ENCODE measurements around the gene WIPI1. TPM values are rescaled to one million over a fixed set of nuclear protein-coding genes. Genes with fewer than 3 reads are reported as not detected.

WIPI1 gene
- total RNA-seq, 4 donors from 2014 or later, result 34.7 to 95.7 (median 44.4) TPM

DNA sequence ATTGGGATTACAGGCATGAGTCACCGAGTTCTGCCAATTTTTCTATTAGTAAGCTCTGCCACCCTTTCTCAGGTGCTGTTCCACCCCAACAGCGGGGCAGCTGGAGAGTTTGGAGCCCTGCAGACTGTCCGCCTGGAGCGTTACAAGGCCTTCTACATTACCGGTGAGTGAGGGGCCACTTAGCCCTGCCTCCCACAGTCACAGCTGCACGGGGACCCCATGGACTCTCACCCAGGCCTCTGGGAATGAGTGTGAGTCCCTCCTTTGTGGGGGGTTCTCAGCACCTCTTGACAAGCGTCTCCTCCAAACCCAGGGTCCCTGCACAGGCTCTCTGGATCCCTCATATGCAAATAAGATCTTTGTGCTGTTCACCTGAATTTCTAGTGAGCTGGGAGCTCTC is 56.0 kb downstream of the WIPI1 start:
- Histone ChIP-seq H3K27ac (no peak overlapping the region), H3K4me3 (no peak overlapping the region), H3K36me3 (no peaks in the 10 kb centered on the region), H3K27me3 (no peaks in the 10 kb centered on the region), H3K4me1 (peaks cover 0 to 3% (median 0%) of the 10 kb centered on the region in 4 donors), H3K9me3 (no peaks in the 10 kb centered on the region)
- TF ChIP-seq POLR2A (IDR thresholded peaks at IDR 0.05), result no peak
- TF ChIP-seq, protein P1, sequence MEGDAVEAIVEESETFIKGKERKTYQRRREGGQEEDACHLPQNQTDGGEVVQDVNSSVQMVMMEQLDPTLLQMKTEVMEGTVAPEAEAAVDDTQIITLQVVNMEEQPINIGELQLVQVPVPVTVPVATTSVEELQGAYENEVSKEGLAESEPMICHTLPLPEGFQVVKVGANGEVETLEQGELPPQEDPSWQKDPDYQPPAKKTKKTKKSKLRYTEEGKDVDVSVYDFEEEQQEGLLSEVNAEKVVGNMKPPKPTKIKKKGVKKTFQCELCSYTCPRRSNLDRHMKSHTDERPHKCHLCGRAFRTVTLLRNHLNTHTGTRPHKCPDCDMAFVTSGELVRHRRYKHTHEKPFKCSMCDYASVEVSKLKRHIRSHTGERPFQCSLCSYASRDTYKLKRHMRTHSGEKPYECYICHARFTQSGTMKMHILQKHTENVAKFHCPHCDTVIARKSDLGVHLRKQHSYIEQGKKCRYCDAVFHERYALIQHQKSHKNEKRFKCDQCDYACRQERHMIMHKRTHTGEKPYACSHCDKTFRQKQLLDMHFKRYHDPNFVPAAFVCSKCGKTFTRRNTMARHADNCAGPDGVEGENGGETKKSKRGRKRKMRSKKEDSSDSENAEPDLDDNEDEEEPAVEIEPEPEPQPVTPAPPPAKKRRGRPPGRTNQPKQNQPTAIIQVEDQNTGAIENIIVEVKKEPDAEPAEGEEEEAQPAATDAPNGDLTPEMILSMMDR (IDR thresholded peaks at IDR 0.05), result no peak
- DNase-seq, result no peak

DNA sequence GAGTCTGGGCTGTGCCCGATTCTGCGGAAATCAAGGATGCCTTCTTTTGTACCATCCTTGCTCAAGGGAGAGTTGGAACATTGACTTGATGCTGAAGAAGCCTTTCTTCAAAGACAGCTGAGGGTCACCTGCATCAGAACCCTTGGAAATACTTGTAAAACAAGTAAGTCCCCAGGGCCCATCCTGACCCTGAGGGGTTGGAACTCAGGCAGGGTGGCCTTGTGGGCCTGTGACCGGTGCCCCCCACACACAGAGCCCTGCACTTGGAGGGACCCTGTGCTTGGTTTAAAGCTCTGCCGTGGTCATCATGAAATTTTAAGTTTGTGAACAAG is 56.9 kb downstream of the WIPI1 start:
- Histone ChIP-seq H3K36me3 (no peaks in the 10 kb centered on the region), H3K27me3 (no peaks in the 10 kb centered on the region), H3K4me3 (no peak overlapping the region), H3K4me1 (peaks cover 0 to 3% (median 0%) of the 10 kb centered on the region in 4 donors), H3K27ac (no peak overlapping the region), H3K9me3 (no peaks in the 10 kb centered on the region)
- DNase-seq, result no peak
- TF ChIP-seq, protein P1 (IDR thresholded peaks at IDR 0.05), result no peak
- no peak for TF ChIP-seq POLR2A (IDR thresholded peaks at IDR 0.05)

DNA sequence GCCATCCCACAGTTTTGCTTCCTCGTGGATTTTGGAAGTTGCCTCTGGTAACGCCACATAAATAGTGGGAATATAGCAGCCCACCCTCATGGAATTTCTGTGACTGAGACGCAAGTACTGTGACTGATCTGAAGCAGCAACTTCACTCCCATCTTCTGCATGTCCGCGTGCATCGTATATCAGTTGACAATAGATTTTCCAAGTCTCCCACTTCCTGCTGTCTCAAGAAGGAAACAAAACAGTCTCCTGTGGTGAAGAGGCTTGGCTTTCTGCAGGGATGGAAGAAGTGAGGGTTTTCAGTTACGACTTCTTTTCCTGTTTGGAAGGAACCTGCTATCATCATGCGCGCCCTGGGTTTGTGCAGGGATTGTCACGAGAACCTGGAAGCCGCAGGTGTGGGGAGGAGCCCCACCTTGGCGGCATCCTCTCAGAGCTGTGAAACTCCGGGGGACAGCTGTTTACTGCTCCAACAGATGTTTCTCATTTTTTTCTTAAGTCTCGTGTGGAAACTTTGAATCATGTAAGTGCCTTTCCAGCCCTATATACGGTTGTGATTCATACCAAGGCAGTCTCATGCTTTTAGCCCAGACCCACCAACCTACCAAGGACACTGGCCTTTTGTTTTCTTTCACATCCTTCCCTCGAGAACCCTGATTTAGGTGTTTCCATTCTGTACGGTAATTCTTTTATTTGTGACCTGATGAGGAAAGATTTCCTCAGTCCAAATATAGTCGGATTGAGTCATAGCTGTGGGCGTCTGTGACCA is 57.5 kb downstream of the WIPI1 start:
- Histone ChIP-seq H3K36me3 (no peaks in the 10 kb centered on the region), H3K27me3 (no peaks in the 10 kb centered on the region), H3K4me3 (no peak overlapping the region), H3K27ac (no peak overlapping the region), H3K4me1 (peaks cover 0 to 3% (median 0%) of the 10 kb centered on the region in 4 donors), H3K9me3 (peaks cover 0 to 5% (median 2%) of the 10 kb centered on the region in 4 donors)
- no peak for DNase-seq
- TF ChIP-seq, protein P1 (IDR thresholded peaks at IDR 0.05), result no peak
- no peak for TF ChIP-seq POLR2A (IDR thresholded peaks at IDR 0.05)

DNA sequence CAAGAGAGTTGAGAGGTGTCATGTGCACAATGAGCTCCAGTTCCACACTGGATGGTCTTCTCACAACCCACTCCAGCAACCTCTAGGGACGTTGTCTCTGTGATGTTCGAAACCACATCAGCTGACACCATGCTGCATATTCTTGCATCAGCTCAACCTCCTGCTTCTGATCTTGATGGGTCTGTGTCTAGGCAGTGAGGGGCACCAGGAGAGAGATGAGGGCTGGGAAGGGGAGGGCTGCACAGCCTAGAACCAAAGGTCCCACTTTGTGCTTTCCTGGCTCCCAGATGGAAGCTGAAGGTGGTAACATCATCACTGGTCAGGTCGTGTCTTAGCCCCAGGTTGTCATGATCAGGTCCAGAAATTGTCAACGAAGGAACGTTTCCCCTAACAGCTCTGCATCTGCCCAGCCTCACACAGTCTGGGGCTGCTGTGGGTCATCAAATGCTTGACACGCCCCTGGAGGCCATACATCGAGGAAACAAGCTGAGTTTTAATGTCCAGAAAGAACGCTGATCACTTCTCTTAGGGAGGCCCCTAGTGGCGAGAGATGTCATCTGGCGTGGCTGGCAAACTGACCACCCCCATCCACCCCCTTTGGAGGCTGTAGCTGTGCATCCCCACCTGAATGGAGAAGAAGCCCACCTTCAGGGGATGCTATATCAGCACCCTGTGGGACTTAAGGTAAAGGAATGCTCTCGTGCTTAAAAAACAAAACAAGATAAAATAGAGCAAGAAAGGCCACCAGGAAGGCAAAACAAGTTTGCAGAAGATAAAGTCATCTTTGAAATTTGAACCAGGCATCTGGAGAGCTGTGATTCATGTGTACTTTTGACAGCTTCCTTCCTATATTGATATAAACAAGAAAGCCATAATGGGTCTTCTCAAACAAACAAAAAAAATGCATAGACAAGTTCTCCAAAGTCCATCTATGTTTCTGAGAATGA is 58.3 kb downstream of the WIPI1 start:
- Histone ChIP-seq H3K9me3 (peaks cover 0 to 5% (median 2%) of the 10 kb centered on the region in 4 donors), H3K36me3 (no peaks in the 10 kb centered on the region), H3K4me1 (peaks cover 0 to 3% (median 0%) of the 10 kb centered on the region in 4 donors), H3K4me3 (no peak overlapping the region), H3K27ac (no peak overlapping the region), H3K27me3 (no peaks in the 10 kb centered on the region)
- TF ChIP-seq, protein P1 (IDR thresholded peaks at IDR 0.05), result peak; percentile 55 to 68 (median 62)
- TF ChIP-seq POLR2A (IDR thresholded peaks at IDR 0.05), result no peak
- peak in 2 of 3 donors; percentile 65 to 78 for DNase-seq

DNA sequence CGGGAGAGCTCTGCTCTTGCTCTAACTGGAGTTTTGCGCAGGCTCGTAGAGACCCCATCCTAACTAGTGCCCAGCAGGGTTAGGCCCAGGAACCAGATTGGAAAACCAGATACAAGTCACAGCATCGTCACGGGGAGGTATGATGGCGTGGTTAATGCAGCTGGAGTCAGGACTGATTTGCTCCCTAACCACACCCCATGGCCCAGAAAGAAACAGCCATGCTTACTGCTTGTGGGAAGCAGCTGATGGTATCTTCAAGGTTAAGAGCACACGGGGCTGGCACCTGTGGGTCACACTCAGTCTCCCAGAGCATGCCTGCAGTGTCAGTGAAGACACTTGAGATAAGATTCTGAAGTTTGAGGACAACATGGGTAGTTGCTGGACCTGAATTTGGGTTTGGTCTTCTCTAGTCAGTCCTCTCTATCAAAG is 60.2 kb downstream of the WIPI1 start:
- DNase-seq, result no peak
- no peak overlapping the region for H3K27ac ChIP-seq
- no peaks in the 10 kb centered on the region for H3K27me3 ChIP-seq
- H3K4me3 ChIP-seq, result no peak overlapping the region
- H3K36me3 ChIP-seq, result no peaks in the 10 kb centered on the region
- H3K9me3 ChIP-seq, result peaks cover 0 to 5% (median 2%) of the 10 kb centered on the region in 4 donors
- no peak for TF ChIP-seq POLR2A (IDR thresholded peaks at IDR 0.05)
- TF ChIP-seq, protein P1 (IDR thresholded peaks at IDR 0.05), result no peak
- H3K4me1 ChIP-seq, result peaks cover 0 to 3% (median 0%) of the 10 kb centered on the region in 4 donors

All from Peyer's patch (tissue), 4 donors.